ENCODE measurements around the gene ZNF697. TPM values are rescaled to one million over a fixed set of nuclear protein-coding genes. Genes with fewer than 3 reads are reported as not detected.

The ZNF697 gene
- polyA plus RNA-seq, 1 experiment = 12.9 TPM

- POLR2A ChIA-PET = interaction anchor here (0.5 to 2.7 kb wide), 6 partner anchors 13 to 97 kb away, joined by 3 to 17 read pairs (median 12); partner anchors contain the start of gene PHGDH
- Histone ChIP-seq H3K27me3 (ENCODE audit: control insufficient read depth, insufficient read depth, low read length) (peaks cover 1% of the 10 kb centered on the region), H3K27ac (ENCODE audit: low read depth, low read length) (peak overlapping the region; percentile 87), H3K9me3 (ENCODE audit: control insufficient read depth, insufficient read depth, low read length) (no peaks in the 10 kb centered on the region; the same call in 1 of the 2 replicates), H3K4me3 (ENCODE audit: low read depth, low read length) (peak overlapping the region; percentile 98)
- DNase-seq (ENCODE audit: low read depth, low spot score) = no peak
- CTCF ChIA-PET = interaction anchor here (1.1 to 7.3 kb wide), 9 partner anchors 8 to 33 kb away, joined by 3 to 57 read pairs (median 20); no protein-coding TSS in a partner anchor
- no peak for TF ChIP-seq CTCF (IDR thresholded peaks at IDR 0.05; ENCODE audit: low read depth, low read length)
These were observed 1.4 kb downstream of the ZNF697 start for GRCh38 chr1:119646521-119647227.

GRCh38 chr1:119639109-119639508 lies 9.0 kb downstream of the ZNF697 start:
- no peak for DNase-seq (ENCODE audit: low read depth, low spot score)
- ChIA-PET CTCF (interaction anchor here (0.6 to 2.3 kb wide), 5 partner anchors 9 to 30 kb away, joined by 3 to 12 read pairs (median 3); partner anchors contain the start of gene ZNF697), POLR2A (no interaction called here)
- no peaks in the 10 kb centered on the region for H3K27me3 ChIP-seq (ENCODE audit: control insufficient read depth, insufficient read depth, low read length)
- H3K4me3 ChIP-seq (ENCODE audit: low read depth, low read length) = no peak overlapping the region
- H3K9me3 ChIP-seq (ENCODE audit: control insufficient read depth, insufficient read depth, low read length) = no peaks in the 10 kb centered on the region
- TF ChIP-seq CTCF (IDR thresholded peaks at IDR 0.05; ENCODE audit: low read depth, low read length) = no peak
- H3K27ac ChIP-seq (ENCODE audit: low read depth, low read length) = no peak overlapping the region

DNA sequence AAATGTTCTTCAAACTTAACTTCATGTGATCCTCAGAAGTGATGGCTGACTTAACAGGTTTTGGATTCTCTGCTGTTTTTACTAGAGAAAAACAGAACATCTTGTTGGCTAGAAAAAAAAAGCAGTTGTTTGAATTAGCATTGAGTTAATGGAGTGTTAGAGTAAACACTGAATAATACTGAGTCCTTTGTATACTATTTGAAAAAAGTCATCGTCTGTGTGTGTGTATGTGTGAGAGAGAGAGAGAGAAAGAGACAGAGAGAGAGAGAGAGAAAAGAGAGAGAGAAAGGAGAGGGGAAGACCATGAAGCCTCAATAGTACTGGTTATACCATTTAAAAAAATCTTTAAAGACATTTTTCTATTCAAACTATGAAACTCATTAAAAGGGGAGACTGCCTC lies 10.4 kb downstream of the ZNF697 start:
- Histone ChIP-seq H3K27ac (ENCODE audit: low read depth, low read length) (no peak overlapping the region), H3K27me3 (ENCODE audit: control insufficient read depth, insufficient read depth, low read length) (no peaks in the 10 kb centered on the region), H3K9me3 (ENCODE audit: control insufficient read depth, insufficient read depth, low read length) (no peaks in the 10 kb centered on the region), H3K4me3 (ENCODE audit: low read depth, low read length) (no peak overlapping the region)
- ChIA-PET CTCF (interaction anchor here (1.4 to 2.3 kb wide), 2 partner anchors 10 to 24 kb away, joined by 3 to 12 read pairs; partner anchors contain the start of gene ZNF697), POLR2A (no interaction called here)
- no peak for TF ChIP-seq CTCF (IDR thresholded peaks at IDR 0.05; ENCODE audit: low read depth, low read length)
- DNase-seq (ENCODE audit: low read depth, low spot score) = no peak

- no peak for DNase-seq (ENCODE audit: low read depth, low spot score)
- ChIA-PET POLR2A (interaction anchor here (1.4 kb wide), 1 partner anchor 11 kb away, joined by 4 read pairs; the partner anchor contains the start of gene ZNF697), CTCF (no interaction called here)
- TF ChIP-seq CTCF (IDR thresholded peaks at IDR 0.05; ENCODE audit: low read depth, low read length) = no peak
- H3K27me3 ChIP-seq (ENCODE audit: control insufficient read depth, insufficient read depth, low read length) = no peaks in the 10 kb centered on the region
- no peaks in the 10 kb centered on the region for H3K9me3 ChIP-seq (ENCODE audit: control insufficient read depth, insufficient read depth, low read length)
- no peak overlapping the region for H3K27ac ChIP-seq (ENCODE audit: low read depth, low read length)
- no peak overlapping the region for H3K4me3 ChIP-seq (ENCODE audit: low read depth, low read length)
These were observed 11.5 kb downstream of the ZNF697 start for GRCh38 chr1:119636491-119637089.
